ENCODE data around the gene HOMER3. TPM values are rescaled to one million over a fixed set of nuclear protein-coding genes. Genes with fewer than 3 reads are reported as not detected.

HOMER3 gene
- total and polyA plus RNA-seq, 9 of the 15 experiments (the other 6 are each of a cell fraction or from before 2014, with no cell fraction given), result 1.3 to 5.1 (median 3.7) TPM; not detected in 2

GRCh38 chr19:18898081-18898606 lies 42.9 kb downstream of the HOMER3 start (continued):
- peak; percentile 17; the same call in 1 of the 2 replicates for TF ChIP-seq ARID1B (IDR thresholded peaks at IDR 0.05)
- peak; percentile 77 for TF ChIP-seq POLR2G (IDR thresholded peaks at IDR 0.05; ENCODE audit: low read depth, low read length)
- TF ChIP-seq ZNF24 (IDR thresholded peaks at IDR 0.05), result no peak
- TF ChIP-seq FOXJ3 (CRISPR knock-in tag; IDR thresholded peaks at IDR 0.05), result no peak
- TF ChIP-seq FOXJ2 (tag; IDR thresholded peaks at IDR 0.05), result no peak; the same call in 1 of the 2 replicates
- no peak for TF ChIP-seq ZSCAN32 (CRISPR knock-in tag; IDR thresholded peaks at IDR 0.05)
- no peak for TF ChIP-seq MEF2A (IDR thresholded peaks at IDR 0.05; ENCODE audit: control insufficient read depth, low read depth, low read length)
- no peak for TF ChIP-seq ZNF354B (CRISPR knock-in tag; IDR thresholded peaks at IDR 0.05)
- TF ChIP-seq ZNF785 (CRISPR knock-in tag; IDR thresholded peaks at IDR 0.05), result no peak
- TF ChIP-seq, protein P1, sequence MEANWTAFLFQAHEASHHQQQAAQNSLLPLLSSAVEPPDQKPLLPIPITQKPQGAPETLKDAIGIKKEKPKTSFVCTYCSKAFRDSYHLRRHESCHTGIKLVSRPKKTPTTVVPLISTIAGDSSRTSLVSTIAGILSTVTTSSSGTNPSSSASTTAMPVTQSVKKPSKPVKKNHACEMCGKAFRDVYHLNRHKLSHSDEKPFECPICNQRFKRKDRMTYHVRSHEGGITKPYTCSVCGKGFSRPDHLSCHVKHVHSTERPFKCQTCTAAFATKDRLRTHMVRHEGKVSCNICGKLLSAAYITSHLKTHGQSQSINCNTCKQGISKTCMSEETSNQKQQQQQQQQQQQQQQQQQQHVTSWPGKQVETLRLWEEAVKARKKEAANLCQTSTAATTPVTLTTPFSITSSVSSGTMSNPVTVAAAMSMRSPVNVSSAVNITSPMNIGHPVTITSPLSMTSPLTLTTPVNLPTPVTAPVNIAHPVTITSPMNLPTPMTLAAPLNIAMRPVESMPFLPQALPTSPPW (CRISPR knock-in tag; IDR thresholded peaks at IDR 0.05), result peak; percentile 57; the same call in 1 of the 2 replicates
- TF ChIP-seq SUPT5H (IDR thresholded peaks at IDR 0.05), result no peak
- no peak for TF ChIP-seq ZBTB40 (IDR thresholded peaks at IDR 0.05)
- no peak for TF ChIP-seq ZBTB40 (CRISPR knock-in tag; IDR thresholded peaks at IDR 0.05)
- TF ChIP-seq MTA3 (IDR thresholded peaks at IDR 0.05; ENCODE audit: borderline replicate concordance), result no peak
- TF ChIP-seq CREB3 (tag; conservative IDR thresholded peaks at IDR 0.05; ENCODE audit: low read depth), result no peak
- TF ChIP-seq ZFX (CRISPR knock-in tag; IDR thresholded peaks at IDR 0.05), result peak; percentile 71
- 0 out of 2 replicates have a peak, but pooled peaks have one; percentile 25 for TF ChIP-seq ERF (CRISPR knock-in tag; IDR thresholded peaks at IDR 0.05)
